NCI-H2196 (cell line): ENCODE results near the gene PCID2.

ENCODE experiments used
- DNase-seq: peaks from one replicate; lab custom pipeline; 2025; ENCODE audit not compliant: unreplicated experiment; lab: John Stamatoyannopoulos, UW

Gene PCID2

DNA sequence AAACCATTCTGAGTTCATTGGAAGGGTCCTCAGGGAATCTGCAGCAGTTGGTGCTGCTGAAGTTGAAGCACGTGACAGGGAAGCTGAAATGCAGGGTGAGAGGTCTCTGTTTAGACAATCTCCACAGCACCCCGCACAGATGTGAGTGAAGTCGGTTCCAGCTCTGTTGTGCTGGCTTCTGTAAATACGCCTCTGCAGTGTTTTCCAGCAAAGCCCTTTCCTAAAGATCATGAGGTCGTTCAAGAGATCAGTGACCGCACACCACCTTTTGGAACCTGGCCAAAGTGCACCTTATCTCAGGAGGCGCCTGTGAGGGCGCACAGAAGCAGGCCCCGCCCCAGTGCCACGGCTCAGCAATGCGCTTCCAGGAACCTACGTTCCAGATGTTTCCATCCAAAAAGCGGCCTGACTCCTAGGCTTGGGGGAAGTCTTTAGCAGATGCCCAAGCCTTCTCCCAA is 11.7 kb upstream of the PCID2 start:
- DNase-seq: no peak

DNA sequence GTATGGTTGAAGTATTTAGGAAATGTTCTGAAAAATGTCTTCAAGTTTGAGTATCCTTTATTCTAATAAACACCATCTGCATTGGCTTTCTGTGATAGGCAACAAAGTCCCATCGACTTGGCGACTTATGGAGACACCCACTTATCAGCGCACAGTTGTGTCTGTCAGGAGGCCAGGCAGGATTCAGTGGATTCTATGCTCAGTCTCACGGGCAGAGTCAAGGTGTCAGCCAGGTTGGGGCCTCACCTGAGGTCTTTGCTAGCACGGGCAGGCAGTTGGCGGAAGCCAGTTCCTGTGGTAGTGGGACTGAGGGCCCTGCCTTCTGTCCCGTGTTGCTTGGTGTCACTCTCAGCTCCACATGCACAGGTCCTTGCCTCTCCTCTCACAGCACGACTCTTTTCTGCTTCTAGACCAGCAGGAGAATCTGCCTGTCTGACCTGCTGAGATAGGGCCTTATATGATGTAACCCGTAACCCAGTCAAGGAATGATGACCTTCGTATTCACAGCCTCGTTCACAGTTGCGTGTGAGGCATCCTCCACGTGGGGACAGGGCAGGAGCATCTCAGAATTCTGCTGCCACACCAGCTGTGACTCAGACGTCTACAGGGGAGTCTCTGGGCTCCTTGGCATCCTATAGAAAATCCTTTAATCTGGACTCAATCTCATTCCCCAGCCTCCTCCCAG is 10.9 kb upstream of the PCID2 start:
- no peak for DNase-seq

DNA sequence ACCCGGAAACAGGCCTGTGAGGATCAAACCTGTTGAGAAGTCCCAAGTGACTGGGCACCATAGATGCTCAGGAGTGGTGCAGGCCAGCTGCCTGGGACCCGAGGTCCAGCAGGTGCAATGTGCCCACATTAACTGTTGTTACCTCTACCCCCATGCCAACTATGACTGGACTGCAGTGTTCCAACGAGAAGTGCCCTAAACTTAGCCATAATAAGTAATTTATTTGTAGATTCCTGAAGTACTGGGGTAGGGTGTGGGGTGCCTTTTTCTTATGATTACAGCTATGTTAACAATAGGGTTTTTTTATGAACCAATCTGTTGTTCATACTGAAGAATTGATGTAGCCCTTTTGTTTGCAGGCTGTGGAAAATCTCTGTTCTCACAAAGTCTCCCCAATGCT is 10.1 kb upstream of the PCID2 start:
- no peak for DNase-seq

DNA sequence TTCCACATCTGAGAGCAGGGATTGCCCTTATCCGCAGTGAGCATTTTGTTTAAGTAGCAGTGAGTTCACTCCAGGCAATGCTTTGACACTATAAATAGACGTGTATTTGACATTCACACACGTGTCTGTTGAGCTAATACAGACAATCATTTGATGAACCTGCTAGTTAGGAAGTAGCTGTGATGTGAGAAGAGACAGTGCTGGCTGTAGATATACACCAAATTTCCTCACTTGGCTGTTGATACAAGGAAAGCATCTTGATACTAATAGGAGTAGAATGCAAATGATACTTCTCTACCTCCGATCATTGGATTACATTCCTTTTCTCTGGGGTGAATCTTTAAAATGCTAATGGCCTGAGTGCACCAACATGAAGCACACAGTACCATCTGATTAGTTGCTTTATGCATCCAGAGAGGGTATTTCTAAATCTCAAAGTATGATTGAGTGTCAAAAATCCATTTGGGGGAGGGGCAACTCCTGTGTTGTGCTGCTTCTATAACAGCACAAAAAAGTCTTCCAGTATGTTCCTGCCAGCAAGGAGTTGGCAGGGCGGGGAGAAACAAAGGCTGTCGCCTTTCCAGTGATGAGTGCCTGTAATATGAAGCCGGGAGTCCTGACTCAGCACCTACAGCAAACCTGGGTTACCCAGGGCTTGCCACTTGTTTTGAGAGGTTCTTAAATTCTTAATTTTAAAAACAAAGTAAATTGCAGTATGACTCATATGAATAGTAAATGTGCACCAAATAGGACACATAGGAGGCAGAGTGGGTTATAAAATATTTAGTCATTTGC is 8.0 kb upstream of the PCID2 start:
- DNase-seq: peak; percentile 20

DNA sequence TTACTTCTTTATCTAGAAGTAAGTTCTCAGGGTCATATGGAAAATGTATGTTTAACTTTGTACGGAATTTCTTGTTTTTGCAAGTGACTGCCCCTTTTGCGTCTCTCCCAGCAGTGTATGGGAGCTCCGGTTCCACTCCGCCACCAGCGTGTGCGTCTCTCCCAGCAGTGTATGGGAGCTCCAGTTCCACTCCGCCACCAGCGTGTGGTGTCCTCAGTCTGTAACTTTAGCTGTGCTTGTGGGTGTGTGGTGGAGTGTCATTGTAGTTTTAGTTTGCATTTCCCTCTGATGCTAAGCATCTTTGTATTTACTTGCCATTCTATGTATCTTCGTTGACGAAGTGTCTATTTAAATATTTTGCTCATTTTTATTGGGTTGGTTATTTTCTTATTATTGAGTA is 3.3 kb upstream of the PCID2 start:
- DNase-seq: no peak

DNA sequence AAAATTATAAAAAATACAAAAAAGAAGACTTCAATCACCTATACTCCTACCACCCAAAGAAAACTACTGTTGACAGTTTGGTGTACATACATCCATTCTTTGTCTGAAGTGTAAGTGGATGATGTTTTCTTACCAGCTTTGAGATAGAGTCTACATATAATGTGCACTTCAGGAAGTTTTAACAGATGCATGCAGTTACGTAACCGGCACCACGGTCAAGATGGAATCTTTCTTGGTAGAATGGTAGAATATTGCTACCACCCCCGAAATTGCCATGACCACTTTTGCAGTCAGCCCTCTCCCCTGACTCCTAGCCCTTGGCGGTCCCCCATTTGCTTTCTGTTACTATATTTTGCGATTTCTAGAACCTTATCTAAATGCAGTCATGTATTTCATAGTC is 2.4 kb upstream of the PCID2 start:
- DNase-seq: no peak

DNA sequence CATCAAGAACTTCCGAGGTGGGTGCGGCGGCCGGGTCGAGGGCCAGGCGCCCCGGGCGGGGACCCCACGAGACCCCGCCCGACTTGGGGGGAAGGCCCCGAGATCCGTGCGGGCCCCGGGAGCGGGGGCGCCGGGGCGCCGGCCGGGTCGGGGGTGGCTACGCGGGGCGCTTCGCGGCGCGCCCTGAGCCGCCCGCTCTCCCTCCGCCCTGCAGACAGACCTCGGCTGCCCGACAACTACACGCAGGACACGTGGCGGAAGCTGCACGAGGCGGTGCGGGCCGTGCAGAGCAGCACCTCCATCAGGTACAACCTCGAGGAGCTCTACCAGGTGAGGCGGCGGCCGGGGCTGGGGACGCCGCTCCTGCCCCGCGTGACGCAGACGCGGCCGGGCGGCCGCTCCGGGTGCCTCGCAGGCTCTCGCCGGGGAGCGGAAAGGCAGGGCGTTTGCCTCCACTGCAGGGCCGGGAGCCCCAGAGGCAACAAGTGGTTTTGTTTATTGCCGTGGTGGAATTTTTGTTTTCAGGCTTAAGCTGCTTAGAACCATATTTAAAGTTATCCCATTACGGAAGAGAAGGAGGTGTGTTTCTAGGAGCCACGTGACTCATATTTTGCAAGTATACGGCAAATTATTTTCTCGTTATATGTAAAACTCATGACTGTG is 1.4 kb upstream of the PCID2 start:
- DNase-seq: no peak

DNA sequence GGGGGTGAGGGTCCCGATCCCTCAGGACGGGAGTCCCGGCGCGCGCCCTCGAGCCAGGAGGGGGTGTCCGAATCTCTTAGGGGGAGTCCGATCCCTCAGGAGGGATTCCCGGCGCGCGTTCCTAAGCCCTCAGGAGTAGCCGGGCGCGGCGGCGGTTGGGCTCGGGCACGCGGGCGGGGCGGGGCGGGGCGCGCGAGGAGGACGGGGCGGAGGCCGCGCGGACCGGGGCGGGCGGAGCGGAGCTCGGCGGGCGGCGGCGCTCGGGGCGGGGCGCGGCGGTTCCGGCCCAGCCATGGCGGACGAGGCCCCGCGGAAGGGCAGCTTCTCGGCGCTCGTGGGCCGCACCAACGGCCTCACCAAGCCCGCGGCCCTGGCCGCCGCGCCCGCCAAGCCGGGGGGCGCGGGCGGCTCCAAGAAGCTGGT is 878 bp upstream of the PCID2 start, which contains the start of gene CUL4A:
Gene CUL4A, plus strand, starts transcription at position 278 of the 423 bp plus-strand sequence. Its CDS starts 15 bp downstream, at position 293.
- peak; percentile 58 for DNase-seq

DNA sequence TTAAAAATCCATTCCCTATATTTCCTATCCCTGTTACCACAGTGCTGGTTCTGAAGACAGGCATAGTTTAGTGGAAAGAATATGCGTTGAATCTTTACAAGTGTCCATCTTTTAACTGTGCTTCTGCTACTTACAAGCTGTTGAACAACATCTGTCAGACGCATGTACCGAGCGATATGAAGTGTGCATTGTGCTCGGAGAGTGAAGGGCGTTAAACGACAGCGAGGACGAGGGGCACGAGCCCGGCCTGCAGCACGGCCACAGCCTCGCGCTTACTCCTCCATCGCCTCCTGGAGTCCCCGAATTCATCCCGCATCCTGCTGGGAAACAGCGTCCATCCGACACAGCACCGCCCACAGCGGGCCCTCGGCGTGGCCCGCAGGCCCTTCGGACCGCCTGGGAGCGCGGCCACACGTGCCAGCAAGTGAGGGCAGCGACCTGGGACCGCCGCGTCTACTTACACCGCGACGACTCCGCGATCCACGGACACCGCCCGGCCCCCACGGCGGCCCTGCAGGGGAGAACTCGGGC is 514 bp downstream of the PCID2 start:
- no peak for DNase-seq

DNA sequence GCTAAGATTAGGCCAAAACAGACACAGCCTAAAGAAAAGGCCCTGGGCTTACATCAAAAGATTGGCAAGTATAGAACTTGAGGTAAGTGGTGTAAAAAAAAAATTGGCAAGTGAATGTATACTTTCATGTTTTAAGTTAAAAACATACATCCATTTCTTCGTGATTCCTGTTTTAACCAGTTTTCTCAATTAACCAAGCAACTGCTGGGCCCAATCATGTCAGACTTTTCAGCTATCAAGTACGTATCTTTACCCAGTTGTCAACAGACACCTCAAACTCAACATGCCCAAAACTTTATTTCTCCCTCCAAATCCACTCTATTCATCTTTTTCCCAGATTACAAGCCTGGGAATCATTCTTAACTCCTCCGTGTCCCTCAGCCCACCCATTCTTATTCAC is 1.0 kb downstream of the PCID2 start:
- no peak for DNase-seq

DNA sequence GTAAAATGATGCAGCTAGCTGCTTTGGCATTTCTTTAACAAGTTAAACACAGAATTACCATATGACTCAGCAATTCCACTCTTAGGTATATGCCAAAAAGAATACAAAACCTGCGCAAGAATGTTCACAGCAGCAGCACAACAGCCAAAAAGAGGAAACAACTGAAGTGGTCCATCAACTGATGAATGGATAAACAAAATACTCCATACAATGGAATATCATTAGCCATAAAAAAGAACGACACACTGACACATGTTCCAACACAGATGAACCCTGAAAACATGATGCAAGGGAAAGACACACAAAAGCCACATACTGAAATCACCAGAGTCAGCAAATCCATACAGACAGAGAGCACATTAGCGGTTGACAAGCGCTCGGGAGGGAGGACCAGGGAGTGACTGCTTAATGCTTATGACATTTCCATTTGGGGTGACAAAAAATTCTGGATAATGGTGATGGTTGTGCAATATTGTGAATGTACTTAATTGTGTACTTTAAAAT is 3.0 kb downstream of the PCID2 start:
- no peak for DNase-seq

DNA sequence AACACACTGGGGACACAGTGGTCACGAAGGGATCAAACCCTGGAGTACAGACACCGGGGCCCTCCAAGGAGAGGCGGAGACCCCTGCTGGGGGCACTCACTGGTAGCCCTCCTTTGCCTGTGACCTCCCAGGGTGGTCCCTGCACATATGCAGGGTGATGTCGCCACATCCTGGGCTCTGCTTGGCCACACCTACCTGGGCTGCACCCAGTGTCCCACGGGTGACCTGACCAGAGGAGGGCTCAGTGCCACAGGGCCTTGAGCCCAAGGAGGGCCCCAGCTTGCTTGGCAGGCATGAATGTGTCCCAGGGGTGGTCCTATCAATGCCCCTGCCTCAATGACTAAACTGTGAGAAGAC is 4.1 kb downstream of the PCID2 start:
- no peak for DNase-seq

DNA sequence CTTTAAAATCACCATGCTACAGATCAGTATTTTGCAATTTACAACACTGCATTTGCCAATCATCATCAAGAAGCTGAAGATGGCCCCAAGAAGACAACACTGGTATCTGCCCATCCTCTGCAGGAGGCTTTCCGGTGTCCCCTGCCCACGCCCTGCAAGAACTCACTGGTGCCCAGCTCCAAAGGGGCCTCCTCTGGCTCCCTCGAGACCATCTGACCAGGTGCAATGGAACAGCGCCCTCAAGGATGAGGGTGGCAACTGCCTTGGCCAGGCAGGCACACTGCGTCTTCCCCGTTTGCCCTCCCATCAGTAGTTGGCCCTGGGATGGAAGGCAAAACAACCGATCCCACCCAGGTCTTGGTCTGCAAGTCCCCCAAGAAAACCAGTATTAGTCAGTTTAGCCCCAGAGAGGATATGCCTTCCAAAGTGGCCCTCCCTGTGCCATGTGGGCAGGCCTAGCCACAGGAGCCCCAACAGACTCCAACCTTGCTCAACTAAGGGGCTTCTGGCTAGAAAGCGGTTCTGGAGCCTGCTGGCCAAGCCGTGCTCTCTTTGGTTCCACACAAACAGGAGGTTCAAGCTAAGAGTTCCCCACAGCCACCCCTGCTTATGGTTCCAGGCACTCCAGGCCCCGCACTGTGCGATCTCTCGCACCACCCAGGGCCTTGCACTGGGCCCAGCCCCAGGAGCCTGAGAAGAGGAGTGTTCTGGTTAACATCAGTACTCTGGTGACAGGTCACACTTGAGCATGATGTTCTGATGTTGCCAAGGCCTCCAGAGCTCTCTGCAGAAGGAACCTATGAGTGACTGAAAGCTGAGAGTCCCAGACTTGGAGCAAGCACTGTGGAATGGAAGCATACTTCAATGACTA is 4.7 kb downstream of the PCID2 start:
- DNase-seq: no peak

DNA sequence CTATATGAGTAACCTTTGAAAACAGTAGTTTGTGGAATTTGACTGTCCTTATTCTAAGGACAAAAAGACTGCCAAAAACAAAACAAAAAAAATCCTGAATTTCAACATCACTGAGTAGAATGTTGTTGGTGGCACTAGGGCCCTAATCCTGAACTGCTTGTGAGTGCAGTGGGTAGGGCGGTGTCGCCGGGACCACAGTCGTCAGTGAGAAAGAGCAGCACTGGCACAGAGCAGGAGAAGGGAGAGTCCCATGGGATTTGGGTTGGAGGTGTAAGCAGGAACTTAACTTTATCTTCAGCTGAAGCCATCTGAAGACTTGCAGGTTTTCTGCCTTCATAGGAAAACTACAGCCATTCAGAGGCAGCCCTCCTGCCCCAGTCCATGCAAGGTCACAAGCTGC is 5.6 kb downstream of the PCID2 start:
- DNase-seq: no peak

DNA sequence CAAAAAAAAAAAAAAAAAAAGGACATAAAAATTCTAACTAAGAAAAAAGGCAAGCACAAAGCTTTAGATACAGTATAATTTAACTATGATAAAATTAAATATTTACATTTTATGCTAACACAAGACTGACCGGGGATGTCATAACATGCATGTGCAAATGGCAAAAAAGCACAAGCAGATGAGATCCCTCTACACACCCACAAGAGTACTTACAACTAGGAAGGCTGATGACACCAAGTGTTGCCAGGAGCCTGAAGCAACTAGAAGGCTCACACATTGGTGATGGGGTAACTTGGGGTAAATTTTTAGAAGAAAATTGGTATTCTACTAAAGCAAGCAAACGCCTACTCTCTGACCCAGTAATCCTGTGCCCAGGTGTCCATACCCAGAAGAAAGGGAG is 6.7 kb downstream of the PCID2 start:
- no peak for DNase-seq

DNA sequence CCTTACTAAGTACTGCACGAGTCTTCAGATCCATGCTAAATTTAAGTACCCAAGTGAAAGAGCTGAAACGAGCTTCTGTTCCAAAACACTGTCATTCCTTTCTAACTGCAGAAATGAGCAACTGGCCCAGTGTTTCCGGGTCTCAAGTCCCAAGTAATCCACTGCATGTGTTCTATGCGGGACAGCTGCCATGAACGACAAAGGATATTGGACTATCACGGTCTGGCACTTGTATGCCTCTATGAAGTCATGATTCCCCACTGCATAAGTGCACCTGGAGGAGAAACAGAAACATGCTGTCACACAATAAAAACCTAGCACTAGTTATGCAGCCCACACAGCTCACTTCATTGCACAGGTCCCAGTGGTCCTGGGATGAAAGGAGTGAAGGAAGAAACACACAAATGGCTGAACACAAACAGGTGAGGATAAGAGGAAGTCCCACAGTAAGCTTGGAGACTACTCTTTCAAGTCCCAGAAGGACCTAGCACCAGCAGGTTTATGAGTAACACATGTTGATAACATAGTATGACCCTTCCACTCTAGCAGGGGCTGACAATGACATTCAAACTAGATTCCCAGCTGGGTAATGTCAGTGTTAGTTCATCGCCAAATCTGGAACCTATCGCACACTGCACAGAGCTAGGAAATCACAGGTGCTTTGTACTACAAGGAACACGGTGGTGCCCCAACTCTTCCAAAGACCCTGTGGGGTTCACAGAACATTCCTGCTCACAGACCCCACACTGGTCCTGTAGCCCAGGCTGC is 11.3 kb downstream of the PCID2 start:
- DNase-seq: no peak

DNA sequence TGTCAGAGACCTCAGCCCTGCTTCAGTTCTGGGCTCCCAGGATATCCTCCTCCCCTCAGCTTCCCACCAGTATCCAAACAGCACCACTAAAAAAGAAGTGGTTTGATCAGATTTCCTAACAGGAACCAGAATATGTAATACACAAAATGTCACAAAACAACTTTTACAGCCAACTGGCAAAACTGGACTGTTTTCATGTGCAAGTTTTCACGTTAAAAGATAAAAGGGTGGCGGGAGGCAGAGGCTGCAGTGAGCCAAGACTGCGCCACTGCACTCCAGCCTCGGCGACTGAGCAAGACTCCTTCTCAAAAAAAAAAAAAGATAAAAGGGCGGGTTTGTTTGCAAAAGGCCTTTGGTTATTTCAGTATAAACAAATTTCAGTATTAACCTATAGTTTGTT is 13.1 kb downstream of the PCID2 start:
- no peak for DNase-seq

DNA sequence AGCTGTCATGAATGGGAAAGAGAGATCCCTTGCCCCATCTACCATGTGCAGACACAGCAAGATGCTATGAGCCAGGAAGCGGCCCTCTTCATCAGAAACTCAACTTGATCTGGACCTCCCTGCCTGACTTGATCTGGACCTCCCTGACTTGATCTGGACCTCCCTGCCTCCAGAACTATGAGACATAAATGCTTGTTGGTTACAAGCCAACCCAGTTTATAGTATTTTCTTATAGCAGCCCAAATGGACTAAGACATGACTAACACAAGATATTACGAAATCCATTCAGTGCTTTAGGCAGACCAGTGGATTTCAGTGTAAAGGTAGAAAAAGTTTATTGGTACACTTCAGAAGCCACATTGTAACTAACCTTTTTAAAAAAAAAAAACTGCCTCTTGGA is 15.6 kb downstream of the PCID2 start:
- no peak for DNase-seq

DNA sequence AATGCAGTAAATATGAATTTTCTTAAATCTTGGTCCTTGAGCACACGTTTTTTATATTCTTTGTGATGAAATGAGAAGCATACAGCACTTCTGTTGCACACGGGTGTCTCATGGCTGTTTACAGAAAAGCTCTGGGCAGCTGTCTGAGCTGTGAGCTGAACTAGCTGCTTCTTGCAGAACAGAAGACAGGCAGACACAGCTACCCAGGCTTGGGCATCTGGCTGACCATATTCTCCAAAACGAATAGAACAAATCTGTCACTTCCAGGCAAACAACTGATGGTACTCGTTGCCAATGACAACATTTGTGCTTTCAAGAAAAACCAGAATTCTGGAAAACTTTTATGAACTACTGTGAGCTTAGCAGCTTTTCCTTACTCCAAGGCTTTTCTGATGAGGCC is 16.2 kb downstream of the PCID2 start:
- DNase-seq: no peak

DNA sequence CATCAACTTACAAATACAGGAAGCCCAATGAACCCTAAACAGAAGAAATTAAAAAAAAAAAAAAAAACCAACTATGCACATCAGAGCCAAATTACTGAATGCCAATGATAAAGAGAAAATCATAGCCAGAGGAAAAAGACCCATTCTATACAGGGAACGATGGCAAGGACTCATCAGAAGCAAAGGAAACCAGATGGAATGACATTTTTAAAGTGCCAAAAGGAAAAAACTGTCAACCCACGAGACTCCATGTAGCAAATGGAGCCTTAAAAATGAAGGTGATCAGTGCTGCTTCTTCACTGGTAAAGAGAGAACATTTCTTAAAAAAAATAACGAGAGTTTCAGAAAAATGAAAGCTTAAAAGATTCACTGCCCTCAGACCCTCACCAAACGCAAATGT is 18.3 kb downstream of the PCID2 start:
- no peak for DNase-seq
